GM12891 (cell line): ENCODE results near the gene EIF4G3.

ENCODE experiments used
- POLR2A ChIP-seq: IDR thresholded peaks from 2 replicates; pipeline ENCODE4 v1.6.1; 2011; ENCODE audit warnings: low read depth, low read length, control low read depth
- POLR2AphosphoS5 ChIP-seq: IDR thresholded peaks from 2 replicates; pipeline ENCODE4 v1.6.1; 2011; ENCODE audit warnings: low read depth, low read length, control low read depth
- TAF1 ChIP-seq: IDR thresholded peaks from 2 replicates; pipeline ENCODE4 v1.6.1; 2011; ENCODE audit warnings: low read depth, low read length, control low read depth

- TF ChIP-seq POLR2AphosphoS5 (no peak), POLR2A (no peak), TAF1 (no peak)
These were observed 226.0 kb downstream of the EIF4G3 start for GRCh38 chr1:20950679-20951078.
